GF-D8 (cell line): ENCODE measurements around the gene GPA33.

Experiments used
- DNase-seq: peaks from one replicate; lab custom pipeline; 2025; lab: John Stamatoyannopoulos, UW

Gene GPA33

DNA sequence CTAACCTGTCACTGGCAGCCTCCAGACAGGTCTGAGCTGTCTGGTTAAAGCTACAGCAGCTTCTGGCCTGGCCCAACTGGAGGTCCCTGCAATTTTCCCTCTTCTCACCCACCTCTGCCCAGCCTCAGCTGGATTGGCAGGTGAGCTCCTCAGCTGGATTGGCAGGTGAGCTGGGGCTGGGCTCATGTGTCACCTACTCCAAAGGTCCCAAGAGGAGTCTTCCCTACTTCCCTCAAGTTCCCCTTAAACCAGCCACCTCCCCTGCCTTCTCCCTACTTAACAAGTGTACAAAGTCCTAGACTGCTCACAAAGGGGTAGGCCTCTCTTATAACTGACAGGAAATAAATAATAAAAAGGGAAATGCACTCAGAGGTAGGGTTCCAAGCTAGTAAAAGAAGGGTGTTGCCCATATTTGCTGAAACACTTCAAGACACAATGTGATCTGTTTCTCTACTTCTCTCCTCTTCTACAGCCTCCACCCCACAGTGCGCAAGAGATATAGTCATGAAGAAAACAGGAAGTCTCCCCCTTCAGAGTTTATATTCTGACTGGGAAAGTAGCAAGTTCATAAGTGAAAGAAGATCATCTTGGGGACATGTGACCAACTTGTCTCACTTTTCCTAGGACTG is at the start of gene GPA33:
Gene GPA33 (minus strand): TSS at position 64 of the 629 bp plus-strand sequence. CDS start 90 bp downstream, outside the sequence.
- DNase-seq: no peak

GRCh38 chr1:167138703-167139102 is 48.5 kb upstream of the GPA33 start:
- DNase-seq: no peak

GRCh38 chr1:167137793-167138510 is 47.8 kb upstream of the GPA33 start:
- DNase-seq: no peak

DNA sequence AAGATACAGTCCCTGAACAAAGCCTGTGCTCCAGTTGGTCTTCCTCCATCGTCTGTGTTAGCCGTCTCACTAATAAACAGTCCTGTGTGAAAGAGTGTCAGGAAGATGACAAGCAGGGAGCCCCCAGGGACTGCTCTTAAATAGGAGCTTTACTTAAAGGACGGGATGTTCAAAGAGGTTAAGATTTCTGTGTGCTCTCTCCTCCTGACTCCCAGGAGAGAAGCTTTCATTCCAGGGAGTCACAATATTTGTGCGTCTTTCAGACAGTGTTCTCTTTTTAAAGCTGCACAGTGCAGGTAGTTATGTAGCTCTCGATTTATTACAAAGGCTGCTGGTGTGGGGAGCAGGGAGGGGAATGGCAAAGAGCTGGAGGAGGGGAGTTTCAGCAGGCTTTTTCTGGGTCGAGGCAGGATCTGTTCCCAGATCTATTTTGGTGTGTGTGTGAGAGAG is 47.2 kb upstream of the GPA33 start:
- DNase-seq: no peak

GRCh38 chr1:167136806-167137205 is 46.6 kb upstream of the GPA33 start:
- no peak for DNase-seq

GRCh38 chr1:167136191-167136614 is 46.0 kb upstream of the GPA33 start:
- no peak for DNase-seq

GRCh38 chr1:167135281-167135840 is 45.2 kb upstream of the GPA33 start:
- DNase-seq: no peak

DNA sequence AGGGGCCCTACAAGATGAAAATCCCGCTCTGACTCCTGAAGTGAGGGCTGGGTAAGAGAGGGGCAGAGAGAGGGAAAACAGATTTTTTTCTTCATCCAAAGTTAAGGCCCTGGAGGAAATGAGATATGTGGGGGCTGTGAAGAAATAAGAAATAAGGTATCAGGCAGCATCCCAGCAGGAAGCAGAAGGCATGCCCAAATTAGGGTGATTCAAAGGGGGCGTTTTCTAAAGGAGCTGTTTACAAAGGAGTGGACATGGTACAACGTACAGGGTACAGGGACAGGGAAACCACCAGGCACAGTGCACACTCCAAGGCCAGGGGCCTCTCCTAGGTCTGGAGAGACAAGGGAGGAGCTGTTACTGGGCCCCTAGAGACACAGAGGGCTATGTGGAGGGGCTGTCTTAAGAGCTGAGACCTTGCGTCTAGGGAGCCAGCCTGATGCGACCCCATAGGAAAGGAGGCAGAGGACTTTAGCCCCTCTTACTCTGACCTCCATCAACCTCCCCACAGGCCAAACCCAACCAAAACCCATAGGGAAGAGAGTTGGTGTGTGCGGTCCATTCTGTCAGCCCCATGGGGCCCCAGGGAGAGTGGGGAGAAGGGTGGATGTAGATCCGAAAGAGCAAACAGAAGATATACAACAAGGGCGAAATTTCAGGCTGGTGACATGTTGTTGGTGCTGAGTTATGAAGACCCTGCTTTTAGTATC is 42.3 kb upstream of the GPA33 start:
- no peak for DNase-seq

GRCh38 chr1:167130829-167131510 is 40.8 kb upstream of the GPA33 start:
- DNase-seq: no peak

GRCh38 chr1:167128261-167129227 is 38.4 kb upstream of the GPA33 start:
- DNase-seq: no peak

DNA sequence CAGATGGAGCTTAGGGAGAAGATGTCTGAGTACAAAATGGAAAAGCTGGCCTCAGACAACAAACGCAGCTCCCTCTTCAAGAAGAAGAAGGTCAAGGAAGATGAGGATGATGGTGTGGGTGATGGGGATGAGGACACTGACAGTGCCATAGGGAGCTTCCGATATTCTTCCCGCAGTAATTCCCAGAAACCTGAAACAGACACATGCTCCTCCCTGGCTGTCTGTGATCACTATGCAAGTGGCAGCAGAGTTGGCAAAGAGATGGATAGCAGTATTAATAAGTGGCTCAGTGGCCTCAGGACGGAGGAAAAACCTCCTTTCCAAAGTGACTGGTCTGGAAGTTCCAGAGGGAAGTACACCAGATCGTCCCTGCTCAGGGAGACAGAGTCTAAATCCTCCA is 37.5 kb upstream of the GPA33 start:
- DNase-seq: no peak

DNA sequence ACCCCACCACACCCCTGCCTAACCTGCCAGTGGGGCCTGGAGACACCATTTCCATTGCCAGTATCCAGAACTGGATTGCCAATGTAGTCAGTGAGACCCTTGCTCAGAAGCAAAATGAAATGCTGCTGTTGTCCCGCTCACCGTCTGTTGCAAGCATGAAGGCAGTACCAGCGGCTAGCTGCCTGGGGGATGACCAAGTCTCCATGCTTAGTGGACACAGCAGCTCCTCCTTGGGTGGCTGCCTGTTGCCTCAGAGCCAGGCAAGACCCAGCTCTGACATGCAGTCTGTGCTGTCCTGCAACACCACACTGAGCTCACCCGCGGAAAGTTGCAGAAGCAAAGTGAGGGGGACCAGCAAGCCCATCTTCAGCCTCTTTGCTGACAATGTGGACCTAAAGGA is 37.1 kb upstream of the GPA33 start:
- no peak for DNase-seq

DNA sequence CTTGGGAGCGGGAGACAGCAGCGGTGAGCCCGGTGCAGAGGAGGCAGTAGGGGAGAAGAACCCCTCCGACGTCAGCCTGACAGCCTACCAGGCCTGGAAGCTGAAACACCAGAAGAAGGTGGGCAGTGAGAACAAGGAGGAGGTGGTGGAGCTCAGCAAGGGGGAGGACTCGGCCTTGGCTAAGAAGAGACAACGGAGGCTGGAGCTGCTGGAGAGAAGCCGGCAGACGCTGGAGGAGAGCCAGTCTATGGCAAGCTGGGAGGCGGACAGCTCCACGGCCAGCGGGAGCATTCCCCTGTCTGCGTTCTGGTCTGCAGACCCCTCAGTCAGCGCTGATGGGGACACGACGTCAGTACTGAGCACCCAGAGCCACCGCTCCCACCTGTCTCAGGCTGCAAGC is 36.6 kb upstream of the GPA33 start:
- no peak for DNase-seq

DNA sequence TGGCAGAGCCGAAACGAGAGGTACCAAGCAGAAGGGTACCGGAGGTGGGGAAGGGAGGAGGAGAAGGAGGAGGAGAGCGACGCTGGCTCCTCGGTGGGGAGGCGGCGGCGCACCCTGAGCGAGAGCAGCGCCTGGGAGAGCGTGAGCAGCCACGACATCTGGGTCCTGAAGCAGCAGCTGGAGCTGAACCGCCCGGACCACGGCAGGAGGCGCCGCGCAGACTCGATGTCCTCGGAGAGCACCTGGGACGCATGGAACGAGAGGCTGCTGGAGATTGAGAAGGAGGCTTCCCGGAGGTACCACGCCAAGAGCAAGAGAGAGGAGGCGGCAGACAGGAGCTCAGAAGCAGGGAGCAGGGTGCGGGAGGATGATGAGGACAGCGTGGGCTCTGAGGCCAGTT is 36.1 kb upstream of the GPA33 start:
- DNase-seq: no peak

- DNase-seq: no peak
These were observed 32.4 kb upstream of the GPA33 start for GRCh38 chr1:167122568-167122967.

DNA sequence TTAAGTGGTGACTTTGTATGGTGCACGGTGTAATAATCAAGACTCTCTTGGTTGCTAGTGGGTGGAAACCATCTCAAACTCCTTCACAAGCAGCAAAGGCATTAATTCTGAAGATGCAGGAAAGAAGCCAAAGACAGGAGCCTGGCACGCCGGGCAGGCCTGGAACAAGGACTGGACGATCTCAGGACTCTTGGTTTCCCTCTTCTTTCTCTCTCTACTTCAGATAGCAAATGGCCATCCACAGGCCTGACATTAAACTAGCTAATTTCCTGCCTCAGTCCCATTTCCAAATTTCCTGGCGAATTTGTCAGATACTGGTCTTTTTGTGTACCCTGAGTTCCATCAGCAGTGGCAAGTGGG is 31.9 kb upstream of the GPA33 start:
- DNase-seq: no peak

DNA sequence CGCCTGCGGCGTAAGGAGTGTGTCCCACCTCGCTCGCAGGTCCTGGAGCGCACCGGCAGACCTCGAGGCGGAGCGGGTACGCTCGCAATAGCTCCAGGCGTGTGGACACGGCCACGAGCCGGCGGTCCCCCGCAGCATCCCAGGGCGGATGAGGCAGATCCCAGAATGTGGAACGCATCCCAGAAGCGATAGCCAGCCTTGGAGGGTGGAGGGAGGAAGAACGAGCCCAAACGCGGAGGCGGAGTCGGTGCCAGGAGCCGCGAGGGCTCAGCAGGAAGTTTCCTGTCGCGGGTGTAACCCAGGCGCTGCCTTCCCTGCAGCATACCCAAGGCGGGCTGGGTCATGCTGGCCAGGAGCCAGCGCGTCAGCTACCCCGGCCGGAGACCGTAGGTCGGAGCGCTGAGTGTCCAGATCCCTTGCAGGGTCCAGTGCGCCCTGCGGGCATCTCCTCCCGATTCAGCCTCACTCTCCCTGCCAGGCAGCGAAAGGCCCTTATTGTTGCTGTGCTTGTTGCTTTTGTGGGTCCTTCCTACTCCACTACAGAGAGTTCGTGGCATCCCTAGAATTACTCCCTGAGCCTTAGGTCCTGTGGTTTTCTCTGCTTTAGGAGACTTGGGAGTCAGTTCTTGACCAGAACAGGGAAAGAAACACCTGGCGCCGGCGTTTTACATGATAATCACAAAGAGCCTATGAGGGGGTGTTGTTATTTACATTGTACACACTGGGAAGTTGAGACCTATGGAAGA is 31.4 kb upstream of the GPA33 start:
- DNase-seq: no peak

GRCh38 chr1:167120899-167121298 is 30.7 kb upstream of the GPA33 start:
- DNase-seq: no peak

GRCh38 chr1:167119696-167120095 is 29.5 kb upstream of the GPA33 start:
- no peak for DNase-seq

- no peak for DNase-seq
These were observed 28.0 kb upstream of the GPA33 start for GRCh38 chr1:167118188-167118587.
